ENCODE data around the gene SLC24A5. TPM values are rescaled to one million over a fixed set of nuclear protein-coding genes. Genes with fewer than 3 reads are reported as not detected.

Gene SLC24A5
- total RNA-seq, 1 donor from 2014 or later = not detected

GRCh38 chr15:48175126-48175525 is 54.3 kb downstream of the SLC24A5 start:
- DNase-seq = no peak
- Histone ChIP-seq H3K9me3 (replicated peaks) (peaks cover 18% of the 10 kb centered on the region), H3K36me3 (no peaks in the 10 kb centered on the region), H3K27me3 (ENCODE audit: low read depth) (peaks cover 14% of the 10 kb centered on the region), H3K27ac (replicated peaks) (no peak overlapping the region), H3K4me1 (peaks cover 22% of the 10 kb centered on the region), H3K4me3 (no peak overlapping the region)
- intact Hi-C loops (cut with micrococcal nuclease) = no loop called here
- no peak for TF ChIP-seq CTCF (IDR thresholded peaks at IDR 0.05; ENCODE audit: borderline replicate concordance)

GRCh38 chr15:48176112-48176511 is 55.3 kb downstream of the SLC24A5 start:
- no peaks in the 10 kb centered on the region for H3K36me3 ChIP-seq
- no peak overlapping the region for H3K27ac ChIP-seq (replicated peaks)
- no peak overlapping the region for H3K4me3 ChIP-seq
- H3K9me3 ChIP-seq (replicated peaks) = peaks cover 18% of the 10 kb centered on the region
- intact Hi-C loops (cut with micrococcal nuclease) = no loop called here
- no peak for DNase-seq
- TF ChIP-seq CTCF (IDR thresholded peaks at IDR 0.05; ENCODE audit: borderline replicate concordance) = no peak
- peaks cover 14% of the 10 kb centered on the region for H3K27me3 ChIP-seq (ENCODE audit: low read depth)
- H3K4me1 ChIP-seq = peaks cover 22% of the 10 kb centered on the region

GRCh38 chr15:48176957-48177356 is 56.2 kb downstream of the SLC24A5 start:
- Histone ChIP-seq H3K36me3 (no peaks in the 10 kb centered on the region), H3K4me3 (peak overlapping the region; percentile 75), H3K27me3 (ENCODE audit: low read depth) (peaks cover 14% of the 10 kb centered on the region), H3K4me1 (peaks cover 22% of the 10 kb centered on the region), H3K9me3 (replicated peaks) (peaks cover 18% of the 10 kb centered on the region), H3K27ac (replicated peaks) (no peak overlapping the region)
- TF ChIP-seq CTCF (IDR thresholded peaks at IDR 0.05; ENCODE audit: borderline replicate concordance) = no peak
- intact Hi-C loops (cut with micrococcal nuclease) = no loop called here
- DNase-seq = no peak

- TF ChIP-seq CTCF (IDR thresholded peaks at IDR 0.05; ENCODE audit: borderline replicate concordance) = no peak
- peak overlapping the region; percentile 60 for H3K27ac ChIP-seq (replicated peaks)
- no peak for DNase-seq
- H3K27me3 ChIP-seq (ENCODE audit: low read depth) = peaks cover 14% of the 10 kb centered on the region
- intact Hi-C loops (cut with micrococcal nuclease) = no loop called here
- no peaks in the 10 kb centered on the region for H3K36me3 ChIP-seq
- peaks cover 15% of the 10 kb centered on the region for H3K9me3 ChIP-seq (replicated peaks)
- H3K4me1 ChIP-seq = peaks cover 22% of the 10 kb centered on the region
- peak overlapping the region; percentile 75 for H3K4me3 ChIP-seq
Observed at GRCh38 chr15:48177383-48177765, 56.6 kb downstream of the SLC24A5 start.

GRCh38 chr15:48177766-48178647 is 57.2 kb downstream of the SLC24A5 start, which contains the start of gene MYEF2:
TSS of gene MYEF2 (minus strand) at chr15:48178295. CDS start at chr15:48178237, 58 bp downstream.
- Histone ChIP-seq H3K36me3 (no peaks in the 10 kb centered on the region), H3K9me3 (replicated peaks) (peaks cover 9% of the 10 kb centered on the region), H3K4me3 (peak within 1 kb of the TSS; percentile 75), H3K27ac (replicated peaks) (peak within 1 kb of the TSS; percentile 60), H3K27me3 (ENCODE audit: low read depth) (peaks cover 14% of the 10 kb centered on the region), H3K4me1 (peaks cover 22% of the 10 kb centered on the region)
- intact Hi-C loops (cut with micrococcal nuclease) = no loop called here
- peak; percentile 61 for DNase-seq
- peak; percentile 24 for TF ChIP-seq CTCF (IDR thresholded peaks at IDR 0.05; ENCODE audit: borderline replicate concordance)

Measured in left ventricle myocardium inferior (tissue), 1 donor.